ENCODE measurements around the gene ADSL. TPM values are rescaled to one million over a fixed set of nuclear protein-coding genes. Genes with fewer than 3 reads are reported as not detected.

The ADSL gene
- total and polyA plus RNA-seq, 2 of the 8 experiments (the other 6 are each of a cell fraction or from before 2014, with no cell fraction given) = 197 to 218 TPM

- TF ChIP-seq ATF2 (IDR thresholded peaks at IDR 0.05; ENCODE audit: low read length) (no peak), KDM4A (IDR thresholded peaks at IDR 0.05; ENCODE audit: low read depth, low read length, severe bottlenecking) (no peak)
Observed at GRCh38 chr22:40330086-40330485, 16.2 kb upstream of the ADSL start (continued).

All from H1 (cell line).